DMS53 treated with DMSO at 0.1 percent for 48 hours (cell line): ENCODE measurements around the gene SMIM44.
"Not testable (repeated sequence)": the region's sequence is repeated elsewhere in the genome, so short reads cannot be mapped to it uniquely, and the experiment has no call there.

Source experiments
- DNase-seq: peaks from one replicate; lab custom pipeline; 2025; ENCODE audit not compliant: unreplicated experiment; lab: John Stamatoyannopoulos, UW

SMIM44 gene

GRCh38 chr19:3459089-3459881 lies 24.0 kb downstream of the SMIM44 start:
- DNase-seq = no peak

- DNase-seq = no peak
These were observed 24.8 kb downstream of the SMIM44 start for GRCh38 chr19:3458229-3459088.

GRCh38 chr19:3457528-3458228 lies 25.6 kb downstream of the SMIM44 start:
- no peak for DNase-seq

GRCh38 chr19:3456925-3457527 lies 26.2 kb downstream of the SMIM44 start:
- no peak for DNase-seq

GRCh38 chr19:3455960-3456601 lies 27.2 kb downstream of the SMIM44 start:
- DNase-seq = no peak

- no peak for DNase-seq
These were observed 27.8 kb downstream of the SMIM44 start for GRCh38 chr19:3455393-3455955.

GRCh38 chr19:3454656-3455392 lies 28.4 kb downstream of the SMIM44 start:
- no peak for DNase-seq

GRCh38 chr19:3453840-3454239 lies 29.4 kb downstream of the SMIM44 start:
- no peak for DNase-seq

GRCh38 chr19:3452942-3453214 lies 30.4 kb downstream of the SMIM44 start:
- not testable (repeated sequence) for DNase-seq

GRCh38 chr19:3452171-3452941 lies 30.9 kb downstream of the SMIM44 start:
- DNase-seq = no peak

- DNase-seq = no peak
These were observed 31.8 kb downstream of the SMIM44 start for GRCh38 chr19:3451451-3451866.

- DNase-seq = no peak
These were observed 32.3 kb downstream of the SMIM44 start for GRCh38 chr19:3450796-3451411.

- DNase-seq = no peak
These were observed 34.5 kb downstream of the SMIM44 start for GRCh38 chr19:3448616-3449334.

- not testable (repeated sequence) for DNase-seq
These were observed 36.6 kb downstream of the SMIM44 start for GRCh38 chr19:3446657-3447056.

GRCh38 chr19:3444695-3445234 lies 38.5 kb downstream of the SMIM44 start:
- DNase-seq = no peak

- DNase-seq = no peak
These were observed 39.2 kb downstream of the SMIM44 start for GRCh38 chr19:3443840-3444694.
